Progenitor cell of endocrine pancreas (in vitro differentiated cells): ENCODE measurements around the gene SOBP. TPM values are rescaled to one million over a fixed set of nuclear protein-coding genes. Genes with fewer than 3 reads are reported as not detected.

ENCODE experiments used
- DNase-seq: peaks from one replicate; pipeline ENCODE4 v3.0.0; 2021; ENCODE audit warnings: low spot score; ENCODE audit not compliant: unreplicated experiment
- H3K27ac Mint-ChIP-seq: 2 replicates; pipeline ENCODE4 v1.8.0; 2021; ENCODE audit warnings: mild to moderate bottlenecking, moderate library complexity, mixed read lengths
- H3K27me3 Mint-ChIP-seq: 2 replicates; pipeline ENCODE4 v1.8.0; 2021; ENCODE audit warnings: mixed read lengths
- H3K36me3 Mint-ChIP-seq: 2 replicates; pipeline ENCODE4 v1.8.0; 2022; ENCODE audit warnings: mixed read lengths; ENCODE audit not compliant: insufficient read depth
- H3K4me1 Mint-ChIP-seq: 2 replicates; pipeline ENCODE4 v1.8.0; 2021; ENCODE audit warnings: low read depth, mixed read lengths
- H3K4me3 Mint-ChIP-seq: 2 replicates; pipeline ENCODE4 v1.8.0; 2021; ENCODE audit warnings: low read depth, mild to moderate bottlenecking, moderate library complexity, mixed read lengths
- H3K9me3 Mint-ChIP-seq: 2 replicates; pipeline ENCODE4 v1.8.0; 2021; ENCODE audit warnings: low read depth, mixed read lengths
- total RNA-seq: library from RNA; stranded (reverse); gene quantifications from 2 replicates; pipeline ENCODE4 v1.2.1, GENCODE V29; 2021
- TF ChIP-seq, protein P1 (sequence below): fragments of 200-600 bp; sonication (generic); IDR thresholded peaks from one replicate; pipeline ENCODE4 v1.5.0; 2021; ENCODE audit warnings: antibody characterized with exemption, mild to moderate bottlenecking; ENCODE audit not compliant: unreplicated experiment

The SOBP gene
- total RNA-seq, 1 donor from 2014 or later = 17.0 TPM

DNA sequence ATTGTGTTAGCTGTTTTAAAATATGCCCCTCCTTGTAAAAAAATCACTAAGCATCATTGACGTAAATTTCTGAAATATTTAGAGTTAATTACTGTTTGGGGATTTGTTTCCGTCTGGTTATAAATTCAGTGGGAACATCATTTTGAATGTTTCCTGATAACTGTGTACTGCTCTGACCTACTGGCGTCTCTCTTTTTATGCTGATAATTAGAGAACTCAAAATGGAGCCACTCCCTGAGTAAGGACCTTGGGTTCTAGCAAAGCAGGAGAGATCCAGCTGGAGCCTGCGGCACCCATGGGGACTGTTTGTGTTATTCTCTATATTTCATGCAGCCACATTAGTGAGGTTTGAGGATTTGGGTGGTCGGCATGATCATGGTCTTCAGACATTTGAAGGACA, 124.9 kb downstream of the SOBP start:
- no peak for DNase-seq
- H3K27me3 Mint-ChIP-seq = no peaks in the 10 kb centered on the region
- H3K27ac Mint-ChIP-seq = no peak overlapping the region
- TF ChIP-seq, protein P1, sequence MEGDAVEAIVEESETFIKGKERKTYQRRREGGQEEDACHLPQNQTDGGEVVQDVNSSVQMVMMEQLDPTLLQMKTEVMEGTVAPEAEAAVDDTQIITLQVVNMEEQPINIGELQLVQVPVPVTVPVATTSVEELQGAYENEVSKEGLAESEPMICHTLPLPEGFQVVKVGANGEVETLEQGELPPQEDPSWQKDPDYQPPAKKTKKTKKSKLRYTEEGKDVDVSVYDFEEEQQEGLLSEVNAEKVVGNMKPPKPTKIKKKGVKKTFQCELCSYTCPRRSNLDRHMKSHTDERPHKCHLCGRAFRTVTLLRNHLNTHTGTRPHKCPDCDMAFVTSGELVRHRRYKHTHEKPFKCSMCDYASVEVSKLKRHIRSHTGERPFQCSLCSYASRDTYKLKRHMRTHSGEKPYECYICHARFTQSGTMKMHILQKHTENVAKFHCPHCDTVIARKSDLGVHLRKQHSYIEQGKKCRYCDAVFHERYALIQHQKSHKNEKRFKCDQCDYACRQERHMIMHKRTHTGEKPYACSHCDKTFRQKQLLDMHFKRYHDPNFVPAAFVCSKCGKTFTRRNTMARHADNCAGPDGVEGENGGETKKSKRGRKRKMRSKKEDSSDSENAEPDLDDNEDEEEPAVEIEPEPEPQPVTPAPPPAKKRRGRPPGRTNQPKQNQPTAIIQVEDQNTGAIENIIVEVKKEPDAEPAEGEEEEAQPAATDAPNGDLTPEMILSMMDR = no peak
- no peaks in the 10 kb centered on the region for H3K9me3 Mint-ChIP-seq
- H3K4me1 Mint-ChIP-seq = peaks cover 20% of the 10 kb centered on the region
- no peaks in the 10 kb centered on the region for H3K36me3 Mint-ChIP-seq
- H3K4me3 Mint-ChIP-seq = no peak overlapping the region

DNA sequence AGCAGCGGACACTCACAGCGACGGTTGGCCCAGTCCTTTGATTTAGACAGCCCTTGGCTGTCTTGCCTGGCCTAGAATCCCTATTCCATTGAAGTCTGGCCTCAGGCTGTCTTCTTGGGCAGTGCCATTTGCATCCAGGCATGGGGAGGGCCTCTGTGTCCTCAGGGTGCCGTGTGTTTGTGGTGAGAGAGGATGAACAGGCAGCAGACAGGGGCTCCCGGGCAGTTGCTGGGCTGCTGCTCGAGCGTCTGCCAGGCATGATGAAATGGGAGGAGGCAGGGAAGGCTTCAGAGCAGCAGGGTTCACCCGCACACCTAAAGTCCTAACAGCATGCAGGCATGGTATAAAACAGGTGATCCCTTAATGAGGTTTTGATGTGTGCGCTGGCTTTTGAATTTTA, 126.9 kb downstream of the SOBP start:
- Mint-ChIP-seq H3K4me3 (no peak overlapping the region), H3K9me3 (no peaks in the 10 kb centered on the region), H3K27me3 (no peaks in the 10 kb centered on the region), H3K36me3 (no peaks in the 10 kb centered on the region), H3K27ac (peak overlapping the region; percentile 56), H3K4me1 (peaks cover 23% of the 10 kb centered on the region)
- no peak for DNase-seq
- TF ChIP-seq, protein P1 = no peak

DNA sequence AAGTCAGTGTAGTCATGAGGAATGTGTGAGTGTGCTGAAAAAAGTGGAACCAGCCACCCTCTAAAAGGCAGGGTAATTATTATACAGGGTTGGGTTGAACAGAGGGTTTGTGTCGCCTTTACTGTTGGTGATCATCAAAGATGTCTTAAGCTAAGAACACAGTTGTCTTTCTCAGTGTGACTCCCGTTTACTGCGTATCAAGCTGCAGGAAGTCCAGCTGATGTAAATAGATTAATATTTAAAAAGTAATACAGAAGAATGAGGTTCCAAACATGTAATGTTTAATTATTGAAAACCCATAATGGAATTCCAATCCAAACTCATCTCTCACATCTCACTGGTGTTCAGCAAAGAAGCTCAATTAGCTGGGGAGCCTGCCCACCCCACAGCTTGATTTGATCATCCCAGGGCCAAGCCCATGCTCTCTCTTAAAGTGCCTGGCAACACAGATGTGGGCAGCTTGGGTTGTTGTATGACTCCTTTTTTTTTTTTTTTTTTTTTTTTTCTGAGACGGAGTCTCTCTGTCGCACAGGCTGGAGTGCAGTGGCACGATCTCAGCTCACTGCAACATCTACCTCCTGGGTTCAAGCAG, 127.5 kb downstream of the SOBP start:
- TF ChIP-seq, protein P1 = no peak
- Mint-ChIP-seq H3K27ac (no peak overlapping the region), H3K4me1 (peaks cover 19% of the 10 kb centered on the region), H3K9me3 (no peaks in the 10 kb centered on the region), H3K27me3 (no peaks in the 10 kb centered on the region), H3K36me3 (no peaks in the 10 kb centered on the region), H3K4me3 (no peak overlapping the region)
- no peak for DNase-seq

GRCh38 chr6:107618672-107619071, 128.8 kb downstream of the SOBP start:
- H3K27me3 Mint-ChIP-seq = no peaks in the 10 kb centered on the region
- no peak overlapping the region for H3K4me3 Mint-ChIP-seq
- DNase-seq = no peak
- H3K4me1 Mint-ChIP-seq = peaks cover 17% of the 10 kb centered on the region
- no peaks in the 10 kb centered on the region for H3K36me3 Mint-ChIP-seq
- TF ChIP-seq, protein P1 = no peak
- no peaks in the 10 kb centered on the region for H3K9me3 Mint-ChIP-seq
- H3K27ac Mint-ChIP-seq = no peak overlapping the region

DNA sequence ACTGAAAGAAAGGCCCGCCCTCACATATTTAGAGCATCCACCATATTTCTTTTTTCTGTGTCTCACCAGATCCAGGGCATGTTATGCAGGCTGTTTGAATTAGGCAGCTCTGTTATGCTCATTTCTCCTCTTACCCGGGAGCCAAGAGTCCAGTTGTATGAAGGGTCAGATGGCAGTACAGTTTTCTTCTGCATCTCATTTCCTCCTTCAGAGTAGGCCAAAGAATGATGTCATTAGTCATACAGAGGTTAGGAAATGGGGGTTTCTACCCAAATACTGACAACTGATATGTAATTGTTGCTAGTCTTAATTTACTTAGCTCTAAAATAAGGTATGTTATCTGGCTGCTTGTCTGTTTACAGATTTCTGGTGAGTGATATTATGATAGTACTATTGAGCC, 130.8 kb downstream of the SOBP start:
- Mint-ChIP-seq H3K27ac (no peak overlapping the region), H3K9me3 (no peaks in the 10 kb centered on the region), H3K4me1 (peaks cover 16% of the 10 kb centered on the region), H3K27me3 (no peaks in the 10 kb centered on the region), H3K36me3 (no peaks in the 10 kb centered on the region), H3K4me3 (no peak overlapping the region)
- TF ChIP-seq, protein P1 = no peak
- DNase-seq = no peak
